HG03460 (cell line): Measurements from ENCODE around the gene SLC22A4.

Source experiments
- ATAC-seq: cut with Tn5 transposase; IDR thresholded peaks from one replicate; pipeline ENCODE4 v1.9.1; 2021; ENCODE audit not compliant: unreplicated experiment

Gene SLC22A4

GRCh38 chr5:132391247-132391646, 97.1 kb downstream of the SLC22A4 start:
- no peak for ATAC-seq

DNA sequence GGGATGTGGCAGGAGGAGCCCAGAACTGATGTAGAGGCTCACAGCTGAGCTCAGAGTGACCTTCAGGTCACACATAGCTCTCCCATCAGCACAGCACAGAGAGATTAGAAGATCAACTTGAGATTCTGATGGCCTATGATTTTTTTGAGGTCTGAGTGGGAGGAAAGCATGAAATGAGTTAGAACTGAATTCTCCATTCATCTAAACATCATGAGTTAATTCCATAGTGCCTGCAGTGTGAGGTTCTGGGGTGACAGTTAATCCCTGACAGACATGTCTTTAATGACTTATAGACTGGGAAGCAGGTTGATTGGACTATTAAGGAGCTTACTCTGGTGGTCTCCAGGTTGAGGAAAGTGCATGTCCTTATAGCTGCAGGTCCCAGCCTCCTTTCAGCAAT, 97.7 kb downstream of the SLC22A4 start:
- no peak for ATAC-seq

GRCh38 chr5:132392411-132392810, 98.2 kb downstream of the SLC22A4 start:
- no peak for ATAC-seq

DNA sequence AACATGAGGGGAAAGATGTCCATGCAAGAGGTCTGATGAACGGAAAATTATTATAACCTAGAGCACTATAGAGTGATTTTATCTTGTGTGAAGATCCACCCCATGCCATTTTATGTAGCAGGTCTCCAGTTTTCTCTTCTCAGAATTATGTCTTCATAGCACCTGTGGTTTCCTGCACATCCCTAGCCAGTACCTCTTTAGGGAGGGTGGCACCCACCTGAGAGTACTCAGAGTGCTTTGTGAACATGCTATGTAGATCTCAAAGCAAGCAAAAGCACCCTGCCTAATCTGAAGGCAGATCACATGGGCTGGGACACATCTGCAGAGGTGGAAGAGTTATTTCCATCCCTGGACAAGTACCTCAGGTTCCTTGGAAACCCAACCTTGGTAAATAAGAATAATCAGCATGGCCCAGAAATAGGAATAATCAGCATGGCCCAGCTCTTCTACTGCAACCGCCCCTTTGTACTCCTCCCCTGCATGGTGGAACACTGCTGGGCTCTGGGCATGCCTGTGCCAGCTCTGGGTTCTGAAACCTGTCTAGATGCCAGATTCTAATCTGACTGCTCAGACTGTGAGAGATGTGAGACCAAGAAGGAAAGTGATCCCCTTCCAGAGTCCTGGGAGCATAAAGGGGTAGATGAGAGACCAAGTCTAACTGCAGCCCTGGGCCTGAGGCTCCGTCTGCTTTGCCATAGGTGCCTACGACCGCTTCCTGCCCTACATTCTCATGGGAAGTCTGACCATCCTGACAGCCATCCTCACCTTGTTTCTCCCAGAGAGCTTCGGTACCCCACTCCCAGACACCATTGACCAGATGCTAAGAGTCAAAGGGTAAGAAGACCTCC, 99.0 kb downstream of the SLC22A4 start:
- no peak for ATAC-seq
